ENCODE data around the gene CEP43.

Gene CEP43

DNA sequence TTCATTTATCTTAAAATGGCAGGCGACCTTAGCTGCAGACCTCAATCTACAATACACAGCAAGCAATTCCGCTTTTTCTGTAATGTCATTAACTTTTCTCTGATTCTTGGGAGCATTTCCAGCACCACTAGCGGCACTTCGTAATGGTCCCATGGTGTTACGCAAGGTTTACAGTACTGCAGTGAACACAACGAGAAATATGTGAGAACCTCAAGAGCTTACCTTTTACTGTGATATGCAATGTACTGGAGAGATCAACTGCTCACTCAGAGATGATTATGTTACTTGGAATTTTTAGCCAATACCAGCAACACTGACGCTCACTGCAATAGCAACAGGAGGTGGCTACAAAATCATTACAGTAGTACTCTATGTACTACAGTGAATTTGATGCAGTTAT, 2.8 kb upstream of the CEP43 start:
- TF ChIP-seq, protein P1, sequence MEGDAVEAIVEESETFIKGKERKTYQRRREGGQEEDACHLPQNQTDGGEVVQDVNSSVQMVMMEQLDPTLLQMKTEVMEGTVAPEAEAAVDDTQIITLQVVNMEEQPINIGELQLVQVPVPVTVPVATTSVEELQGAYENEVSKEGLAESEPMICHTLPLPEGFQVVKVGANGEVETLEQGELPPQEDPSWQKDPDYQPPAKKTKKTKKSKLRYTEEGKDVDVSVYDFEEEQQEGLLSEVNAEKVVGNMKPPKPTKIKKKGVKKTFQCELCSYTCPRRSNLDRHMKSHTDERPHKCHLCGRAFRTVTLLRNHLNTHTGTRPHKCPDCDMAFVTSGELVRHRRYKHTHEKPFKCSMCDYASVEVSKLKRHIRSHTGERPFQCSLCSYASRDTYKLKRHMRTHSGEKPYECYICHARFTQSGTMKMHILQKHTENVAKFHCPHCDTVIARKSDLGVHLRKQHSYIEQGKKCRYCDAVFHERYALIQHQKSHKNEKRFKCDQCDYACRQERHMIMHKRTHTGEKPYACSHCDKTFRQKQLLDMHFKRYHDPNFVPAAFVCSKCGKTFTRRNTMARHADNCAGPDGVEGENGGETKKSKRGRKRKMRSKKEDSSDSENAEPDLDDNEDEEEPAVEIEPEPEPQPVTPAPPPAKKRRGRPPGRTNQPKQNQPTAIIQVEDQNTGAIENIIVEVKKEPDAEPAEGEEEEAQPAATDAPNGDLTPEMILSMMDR (IDR thresholded peaks at IDR 0.05; ENCODE audit: low read depth, low read length), result no peak
- H3K4me3 ChIP-seq (replicated peaks in 1 of 2; ENCODE audit: low read depth in 2 of 2, low read length in 2 of 2), result no peak overlapping the region
- DNase-seq (ENCODE audit: low read depth in 2 of 2), result peak; percentile 25 to 71

DNA sequence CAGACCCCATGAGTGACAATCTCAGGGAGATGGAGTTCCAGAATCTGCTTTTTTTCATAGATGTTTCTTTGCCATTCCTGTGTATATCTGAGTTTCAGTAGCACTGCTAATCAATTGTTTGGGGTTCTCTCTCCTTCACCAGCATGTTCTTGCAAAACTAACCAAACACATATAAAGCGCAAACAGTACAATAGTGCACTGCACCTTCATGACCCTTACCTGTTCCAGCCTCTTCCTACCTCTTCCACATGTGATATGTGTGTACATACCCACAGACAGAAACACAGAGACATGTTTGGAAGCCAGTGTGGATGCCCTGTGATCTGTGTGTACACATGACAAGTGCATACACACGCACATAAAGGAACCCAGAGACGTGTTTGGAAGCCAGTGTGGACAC, 1.8 kb upstream of the CEP43 start:
- DNase-seq (ENCODE audit: low read depth in 2 of 2), result no peak
- TF ChIP-seq, protein P1 (IDR thresholded peaks at IDR 0.05; ENCODE audit: low read depth, low read length), result no peak
- peak overlapping the region; percentile 86 to 100 for H3K4me3 ChIP-seq (replicated peaks in 1 of 2; ENCODE audit: low read depth in 2 of 2, low read length in 2 of 2)

DNA sequence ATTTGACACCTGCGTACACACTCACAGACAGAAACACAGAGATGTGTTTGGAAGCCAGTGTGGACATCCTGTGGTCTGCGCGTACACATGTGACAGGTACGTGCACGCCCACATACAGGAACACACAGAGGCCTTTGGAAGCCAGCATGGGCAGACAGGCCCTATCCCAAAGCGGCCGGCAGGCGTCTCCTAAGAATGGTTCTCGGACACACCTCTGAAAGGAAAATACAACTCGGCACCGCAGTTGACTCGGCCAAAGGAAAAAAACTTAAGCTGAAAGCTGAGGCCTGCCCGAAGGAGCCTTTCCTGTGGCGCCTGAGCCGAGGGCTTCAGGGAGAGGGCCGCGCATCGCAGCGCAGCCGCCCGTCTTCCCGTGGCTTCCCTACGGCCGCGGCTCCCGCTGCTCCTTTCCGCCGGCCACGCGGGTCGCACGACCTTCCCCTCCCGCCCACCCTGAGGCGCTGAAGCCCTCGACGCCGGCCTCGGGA, 1.4 kb upstream of the CEP43 start:
- TF ChIP-seq, protein P1 (IDR thresholded peaks at IDR 0.05; ENCODE audit: low read depth, low read length), result peak; percentile 71
- peak overlapping the region; percentile 86 to 100 for H3K4me3 ChIP-seq (replicated peaks in 1 of 2; ENCODE audit: low read depth in 2 of 2, low read length in 2 of 2)
- DNase-seq (ENCODE audit: low read depth in 2 of 2), result peak; percentile 77 to 81

DNA sequence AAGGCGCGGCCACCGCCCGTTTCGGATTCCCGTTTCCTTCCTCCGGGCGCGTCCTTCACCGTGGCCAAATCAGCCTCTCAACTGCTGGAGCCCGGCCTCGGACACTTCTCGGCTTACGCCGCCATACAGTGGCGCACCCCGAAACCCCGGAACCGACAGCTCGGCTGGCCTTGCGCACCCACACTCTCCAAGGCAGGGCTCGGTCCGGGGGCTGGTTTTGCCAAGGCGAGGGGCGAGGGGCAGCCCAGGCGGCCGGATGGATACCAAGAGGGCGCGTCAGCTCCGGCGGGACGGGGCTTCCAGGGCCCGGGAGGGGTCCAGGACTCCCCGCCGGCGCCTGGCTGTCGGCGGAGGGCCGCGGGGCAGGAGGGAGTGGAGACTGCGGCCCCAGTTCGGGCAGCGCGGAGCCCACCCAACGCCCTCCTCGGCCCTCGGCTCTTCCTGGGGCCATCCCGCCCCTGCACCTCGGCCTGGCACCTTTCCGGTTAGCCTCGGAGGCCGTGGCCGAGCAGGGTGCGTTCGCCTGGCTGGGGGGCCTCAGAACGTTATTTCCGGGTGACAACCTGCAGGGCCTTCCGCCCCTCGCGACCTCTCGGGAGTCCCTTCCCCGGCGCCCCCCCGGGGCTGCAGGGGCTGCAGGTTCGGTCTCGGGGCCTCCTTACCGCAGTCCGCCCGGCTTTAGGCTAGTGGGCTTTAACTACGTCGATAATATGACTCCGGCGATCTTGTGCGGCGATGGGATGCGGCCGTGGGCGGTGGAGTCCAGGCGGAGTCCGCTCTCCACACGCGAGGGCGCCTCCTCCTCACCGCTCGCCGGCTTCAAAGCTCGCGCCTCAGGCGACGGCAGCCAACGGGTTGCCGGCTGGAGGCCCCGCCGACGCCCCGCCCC, 697 bp upstream of the CEP43 start:
- TF ChIP-seq, protein P1 (IDR thresholded peaks at IDR 0.05; ENCODE audit: low read depth, low read length), result no peak
- DNase-seq (ENCODE audit: low read depth in 2 of 2), result peak in 1 of 2 donors; percentile 4
- H3K4me3 ChIP-seq (replicated peaks in 1 of 2; ENCODE audit: low read depth in 2 of 2, low read length in 2 of 2), result peak overlapping the region; percentile 86 to 100

DNA sequence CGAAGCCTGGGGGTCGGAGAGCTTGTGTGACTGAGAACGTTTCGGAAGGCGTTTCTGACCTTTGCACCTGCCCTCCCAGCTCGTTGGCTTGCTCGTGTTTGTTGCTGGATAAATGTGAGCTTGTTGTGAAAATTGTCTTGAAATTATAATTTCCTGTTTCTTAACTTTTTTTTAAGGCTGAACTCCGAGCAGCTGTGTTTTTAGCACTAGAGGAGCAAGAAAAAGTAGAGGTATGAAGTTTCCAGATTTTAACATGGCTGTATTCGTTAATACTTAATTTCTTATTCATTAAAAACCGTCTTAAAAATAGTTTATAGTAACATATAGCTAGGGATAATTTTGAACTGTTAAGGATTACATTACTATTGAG, 672 bp downstream of the CEP43 start:
- peak; percentile 7 to 24 for DNase-seq (ENCODE audit: low read depth in 2 of 2)
- TF ChIP-seq, protein P1 (IDR thresholded peaks at IDR 0.05; ENCODE audit: low read depth, low read length), result no peak
- peak overlapping the region; percentile 69 to 87 for H3K4me3 ChIP-seq (replicated peaks in 1 of 2; ENCODE audit: low read depth in 2 of 2, low read length in 2 of 2)

DNA sequence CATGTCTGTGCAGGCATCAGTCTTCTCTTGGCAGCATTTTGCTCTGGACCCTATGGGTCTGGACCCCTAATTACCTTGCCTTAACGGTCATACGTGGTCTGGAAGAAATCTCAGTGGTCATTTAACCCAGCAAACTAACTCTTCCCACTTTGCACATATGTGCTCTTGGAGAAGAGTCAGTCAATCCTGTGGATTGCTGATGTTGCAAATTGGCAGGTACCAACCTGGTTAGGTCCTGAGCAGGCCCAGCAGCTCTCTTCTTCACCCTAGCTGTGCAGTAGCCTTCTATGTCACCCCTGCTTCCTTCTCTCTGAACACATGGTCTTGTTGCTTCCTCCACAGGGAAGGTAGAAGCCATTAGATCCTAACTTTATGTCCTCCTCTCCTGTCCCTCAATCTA, 1.6 kb downstream of the CEP43 start:
- TF ChIP-seq, protein P1 (IDR thresholded peaks at IDR 0.05; ENCODE audit: low read depth, low read length), result no peak
- DNase-seq (ENCODE audit: low read depth in 2 of 2), result no peak
- H3K4me3 ChIP-seq (replicated peaks in 1 of 2; ENCODE audit: low read depth in 2 of 2, low read length in 2 of 2), result no peak overlapping the region

All from cardiac fibroblast (primary cell).